Fibroblast of lung (primary cell): ENCODE results near the gene POLR1C. TPM values are rescaled to one million over a fixed set of nuclear protein-coding genes. Genes with fewer than 3 reads are reported as not detected.

Source experiments
- DNase-seq, 2 donors: peaks; one replicate each; pipeline versions ENCODE4 v3.0.0 to v3.0.0-alpha.2; 2010; ENCODE audit warnings: low read depth in 2 of 2
- H2AFZ ChIP-seq: 2 replicates; pipeline ENCODE4 v1.5.1; 2012; ENCODE audit warnings: low read length, control low read depth, inconsistent platforms
- H3K27ac ChIP-seq: 2 replicates; pipeline ENCODE4 v1.5.1; 2011; ENCODE audit warnings: low read length, control low read depth; ENCODE audit not compliant: insufficient read depth
- H3K27me3 ChIP-seq: 2 replicates; pipeline ENCODE4 v1.5.1; 2011; ENCODE audit warnings: mild to moderate bottlenecking, low read length; ENCODE audit not compliant: control insufficient read depth, insufficient read depth
- H3K36me3 ChIP-seq: 2 replicates; pipeline ENCODE4 v1.5.1; 2011; ENCODE audit warnings: low read length; ENCODE audit not compliant: control insufficient read depth, insufficient read depth
- H3K4me1 ChIP-seq: 2 replicates; pipeline ENCODE4 v1.5.1; 2011; ENCODE audit warnings: low read length; ENCODE audit not compliant: control insufficient read depth, insufficient read depth; ENCODE audit errors: extremely low read depth
- H3K4me2 ChIP-seq: 2 replicates; pipeline ENCODE4 v1.5.1; 2011; ENCODE audit warnings: low read length, control low read depth; ENCODE audit not compliant: insufficient read depth; ENCODE audit errors: extremely low read depth
- H3K4me3 ChIP-seq, 4 experiments: fragments of 200-600 bp in 1 of 4; sonication (generic) in 1 of 4; replicated peaks in 1 of 4; 2 replicates each; pipeline ENCODE4 v1.5.1; 2011 to 2016; ENCODE audit warnings: low read length in 4 of 4, low read depth in 3 of 4, mild to moderate bottlenecking in 3 of 4, control low read depth in 2 of 4, inconsistent platforms in 1 of 4, mixed read lengths in 1 of 4; ENCODE audit not compliant: insufficient read depth in 1 of 4; ENCODE audit errors: control extremely low read depth in 1 of 4
- H3K79me2 ChIP-seq: 2 replicates; pipeline ENCODE4 v1.5.1; 2012; ENCODE audit warnings: mild to moderate bottlenecking, low read length, inconsistent platforms; ENCODE audit not compliant: control insufficient read depth, insufficient read depth
- H3K9ac ChIP-seq: 2 replicates; pipeline ENCODE4 v1.5.1; 2011; ENCODE audit warnings: mild to moderate bottlenecking, low read length, control low read depth; ENCODE audit not compliant: insufficient read depth
- H3K9me3 ChIP-seq: 2 replicates; pipeline ENCODE4 v1.5.1; 2012; ENCODE audit warnings: low read depth, low read length; ENCODE audit not compliant: control insufficient read depth, insufficient read depth
- H4K20me1 ChIP-seq: 2 replicates; pipeline ENCODE4 v1.5.1; 2011; ENCODE audit warnings: low read length; ENCODE audit not compliant: control insufficient read depth, insufficient read depth; ENCODE audit errors: extremely low read depth
- CTCF ChIP-seq, 2 donors: IDR thresholded peaks in 1 of 2; conservative IDR thresholded peaks in 1 of 2; 1 replicate in 1 of 2; 2 replicates in 1 of 2; pipeline ENCODE4 v1.5.1; 2011 to 2012; ENCODE audit warnings: low read length in 2 of 2, control low read depth in 1 of 2, inconsistent platforms in 1 of 2, low read depth in 1 of 2, mild to moderate bottlenecking in 1 of 2
- EZH2 ChIP-seq: IDR thresholded peaks from 2 replicates; pipeline ENCODE4 v1.5.1; 2012; ENCODE audit warnings: low read length, control low read depth, mild to moderate bottlenecking; ENCODE audit errors: missing control alignments
- polyA plus RNA-seq, 2 donors: library from polyadenylated mRNA; depleted of rRNA in 1 of 2; stranded (reverse) in 1 of 2; unstranded in 1 of 2; fragments of >200 nt; gene quantifications; 2 replicates each; pipeline ENCODE4 v1.2.1, GENCODE V29; 2011 to 2012; ENCODE audit warnings: missing spikeins in 1 of 2
- total RNA-seq: library from RNA; depleted of rRNA; stranded (reverse); fragments of >200 nt; gene quantifications from 2 replicates; pipeline ENCODE4 v1.2.1, GENCODE V29; 2014

Gene POLR1C
- total and polyA plus RNA-seq, 2 donors (not counting 1 experiment from before 2014, with no cell fraction given), result 27.4 to 39.7 TPM

DNA sequence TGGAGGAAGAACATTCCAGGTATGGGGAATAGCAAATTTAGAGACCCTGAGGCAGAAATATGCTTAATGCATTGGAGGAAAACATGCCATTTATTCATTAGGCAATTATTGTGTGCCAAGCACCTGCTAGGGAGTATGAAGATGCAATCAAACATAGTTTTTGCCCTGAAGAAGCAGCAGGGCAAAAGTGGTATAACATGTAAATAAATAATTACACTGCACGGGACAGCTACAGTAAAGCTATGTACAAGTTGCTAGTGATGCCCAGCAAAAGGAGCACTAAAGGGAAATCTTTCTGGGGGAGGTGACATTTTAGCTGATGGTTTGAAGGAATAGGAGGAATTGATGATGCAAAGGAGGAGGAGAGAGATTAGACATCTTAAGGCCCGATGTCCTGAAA, 40.1 kb upstream of the POLR1C start:
- Histone ChIP-seq H3K9me3 (no peaks in the 10 kb centered on the region), H3K27ac (peak overlapping the region; percentile 1), H4K20me1 (no peaks in the 10 kb centered on the region), H3K4me1 (peaks cover 12% of the 10 kb centered on the region), H3K4me2 (peak overlapping the region; percentile 83), H3K9ac (no peak overlapping the region), H3K79me2 (peaks cover 20% of the 10 kb centered on the region), H2AFZ (peak overlapping the region; percentile 79), H3K27me3 (no peaks in the 10 kb centered on the region), H3K4me3 (peak overlapping the region; percentile 42 to 80 (median 74)), H3K36me3 (peaks cover 2% of the 10 kb centered on the region)
- TF ChIP-seq CTCF (conservative IDR thresholded peaks at IDR 0.05 in 1 of 2, IDR thresholded peaks at IDR 0.05 in 1 of 2; ENCODE audit: low read depth in 1 of 2, low read length in 2 of 2) (no peak), EZH2 (no peak)
- no peak for DNase-seq

DNA sequence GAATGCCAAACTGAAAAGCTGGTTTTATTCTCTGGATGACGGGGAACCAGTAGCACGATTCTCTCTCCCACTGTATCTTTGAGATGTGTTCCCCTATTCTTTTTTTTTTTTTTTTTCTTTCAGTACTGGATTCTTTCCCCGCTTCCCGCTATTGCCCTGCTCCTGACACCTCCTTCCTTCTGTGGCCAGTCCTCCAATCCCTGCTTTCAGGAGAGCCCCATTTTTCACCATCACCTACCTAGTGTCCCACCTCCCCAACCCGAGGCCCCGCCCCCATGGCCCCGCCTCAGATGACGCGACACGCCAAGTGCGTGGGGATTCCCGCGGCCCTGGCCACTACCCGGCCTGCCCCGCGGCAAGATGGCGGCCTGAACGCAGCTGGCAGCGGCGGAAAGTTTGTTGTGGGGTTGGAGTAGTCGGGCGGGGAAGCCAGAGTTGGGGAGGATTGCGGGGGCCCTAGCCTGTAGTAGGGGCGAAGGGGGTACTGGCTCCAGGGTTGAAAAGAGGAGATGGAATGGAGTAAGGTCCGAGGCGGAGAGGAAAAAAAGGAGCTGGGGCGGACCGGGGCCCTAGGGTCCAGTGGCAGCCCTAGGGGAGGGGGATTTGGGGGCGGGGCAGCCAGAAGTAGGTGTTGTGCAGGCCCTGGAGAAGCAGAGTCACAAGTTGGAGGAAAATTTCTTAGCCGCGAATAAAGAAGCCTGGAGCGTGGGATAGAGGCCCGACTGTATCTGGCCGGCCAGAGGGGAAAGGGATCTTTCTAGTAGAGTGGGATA, 39.5 kb upstream of the POLR1C start, which contains the start of gene TJAP1:
TSS of gene TJAP1 (plus strand) at position 336 of the 773 bp plus-strand sequence. CDS start 21,432 bp downstream, outside the sequence.
- peak; percentile 77 to 85 for DNase-seq
- no peaks in the 10 kb centered on the region for H3K27me3 ChIP-seq
- H3K9me3 ChIP-seq, result no peaks in the 10 kb centered on the region
- peak within 1 kb of the TSS; percentile 77 for H3K9ac ChIP-seq
- peak within 1 kb of the TSS; percentile 100 for H3K4me2 ChIP-seq
- H3K36me3 ChIP-seq, result peaks cover 2% of the 10 kb centered on the region
- H3K79me2 ChIP-seq, result peaks cover 23% of the 10 kb centered on the region
- no peaks in the 10 kb centered on the region for H4K20me1 ChIP-seq
- H2AFZ ChIP-seq, result peak within 1 kb of the TSS; percentile 79
- H3K4me3 ChIP-seq, result peak within 1 kb of the TSS; percentile 73 to 80 (median 76)
- no peak for TF ChIP-seq CTCF (conservative IDR thresholded peaks at IDR 0.05 in 1 of 2, IDR thresholded peaks at IDR 0.05 in 1 of 2; ENCODE audit: low read depth in 1 of 2, low read length in 2 of 2)
- no peak for TF ChIP-seq EZH2
- peak within 1 kb of the TSS; percentile 73 for H3K27ac ChIP-seq
- H3K4me1 ChIP-seq, result peaks cover 12% of the 10 kb centered on the region

- peak overlapping the region; percentile 100 for H3K4me2 ChIP-seq
- DNase-seq, result no peak
- peak overlapping the region; percentile 73 for H3K27ac ChIP-seq
- peak overlapping the region; percentile 77 for H3K9ac ChIP-seq
- H3K27me3 ChIP-seq, result no peaks in the 10 kb centered on the region
- H3K4me3 ChIP-seq, result peak overlapping the region; percentile 73 to 80 (median 76)
- no peaks in the 10 kb centered on the region for H3K9me3 ChIP-seq
- peaks cover 12% of the 10 kb centered on the region for H3K4me1 ChIP-seq
- peak overlapping the region; percentile 61 for H2AFZ ChIP-seq
- peaks cover 2% of the 10 kb centered on the region for H3K36me3 ChIP-seq
- TF ChIP-seq CTCF (conservative IDR thresholded peaks at IDR 0.05 in 1 of 2, IDR thresholded peaks at IDR 0.05 in 1 of 2; ENCODE audit: low read depth in 1 of 2, low read length in 2 of 2) (no peak), EZH2 (no peak)
- no peaks in the 10 kb centered on the region for H4K20me1 ChIP-seq
- peaks cover 23% of the 10 kb centered on the region for H3K79me2 ChIP-seq
Observed at GRCh38 chr6:43478008-43478372, 38.9 kb upstream of the POLR1C start.
